Measurements from ENCODE around the gene RBBP8NL.

The RBBP8NL gene

DNA sequence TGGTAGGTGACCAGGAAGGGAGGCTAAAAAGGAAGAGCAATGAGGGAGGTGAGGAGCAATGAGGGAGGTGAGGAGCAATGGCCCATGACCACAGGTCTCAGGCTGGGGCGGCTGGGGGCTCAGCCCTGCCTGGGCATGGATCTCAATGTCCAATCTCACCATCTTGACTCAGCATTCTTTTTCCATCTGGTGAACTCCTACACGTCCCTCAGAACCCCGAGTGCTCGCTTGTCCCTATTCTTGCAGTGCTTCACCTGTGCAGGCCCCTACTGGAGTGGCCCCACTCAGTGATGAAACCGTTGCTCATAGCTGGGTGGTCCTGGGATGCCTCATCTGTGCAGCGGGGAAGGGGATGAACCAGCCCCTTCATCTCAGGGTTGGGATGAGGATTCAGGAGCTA is 16.9 kb upstream of the RBBP8NL start:
- Histone ChIP-seq H3F3A (ENCODE audit: low read depth) (no peaks in the 10 kb centered on the region), H3K9me3 (ENCODE audit: insufficient read depth, low read depth, low read length) (no peaks in the 10 kb centered on the region), H3K4me3 (ENCODE audit: low read length, poor library complexity, severe bottlenecking) (no peak overlapping the region), H3K79me2 (ENCODE audit: insufficient read depth, low read length) (no peaks in the 10 kb centered on the region), H3K4me1 (ENCODE audit: insufficient read depth, low read length, poor library complexity, severe bottlenecking) (no peaks in the 10 kb centered on the region), H3K36me3 (ENCODE audit: insufficient read depth, low read length) (no peaks in the 10 kb centered on the region), H3K9ac (ENCODE audit: low read depth, low read length, poor library complexity, severe bottlenecking) (no peak overlapping the region), H3K27me3 (ENCODE audit: insufficient read depth, low read length, poor library complexity, severe bottlenecking) (no peaks in the 10 kb centered on the region), H3K9me2 (replicated peaks; ENCODE audit: low read depth, low read length) (no peaks in the 10 kb centered on the region), H3K4me2 (ENCODE audit: low read depth, low read length, poor library complexity, severe bottlenecking) (no peak overlapping the region), H4K20me1 (ENCODE audit: insufficient read depth, low read length, poor library complexity, severe bottlenecking) (no peaks in the 10 kb centered on the region), H2AFZ (ENCODE audit: low read length) (no peak overlapping the region)
- TF ChIP-seq, protein P1, sequence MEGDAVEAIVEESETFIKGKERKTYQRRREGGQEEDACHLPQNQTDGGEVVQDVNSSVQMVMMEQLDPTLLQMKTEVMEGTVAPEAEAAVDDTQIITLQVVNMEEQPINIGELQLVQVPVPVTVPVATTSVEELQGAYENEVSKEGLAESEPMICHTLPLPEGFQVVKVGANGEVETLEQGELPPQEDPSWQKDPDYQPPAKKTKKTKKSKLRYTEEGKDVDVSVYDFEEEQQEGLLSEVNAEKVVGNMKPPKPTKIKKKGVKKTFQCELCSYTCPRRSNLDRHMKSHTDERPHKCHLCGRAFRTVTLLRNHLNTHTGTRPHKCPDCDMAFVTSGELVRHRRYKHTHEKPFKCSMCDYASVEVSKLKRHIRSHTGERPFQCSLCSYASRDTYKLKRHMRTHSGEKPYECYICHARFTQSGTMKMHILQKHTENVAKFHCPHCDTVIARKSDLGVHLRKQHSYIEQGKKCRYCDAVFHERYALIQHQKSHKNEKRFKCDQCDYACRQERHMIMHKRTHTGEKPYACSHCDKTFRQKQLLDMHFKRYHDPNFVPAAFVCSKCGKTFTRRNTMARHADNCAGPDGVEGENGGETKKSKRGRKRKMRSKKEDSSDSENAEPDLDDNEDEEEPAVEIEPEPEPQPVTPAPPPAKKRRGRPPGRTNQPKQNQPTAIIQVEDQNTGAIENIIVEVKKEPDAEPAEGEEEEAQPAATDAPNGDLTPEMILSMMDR (conservative IDR thresholded peaks at IDR 0.05; ENCODE audit: low read length) = no peak

- Histone ChIP-seq H4K20me1 (ENCODE audit: insufficient read depth, low read length, poor library complexity, severe bottlenecking) (no peaks in the 10 kb centered on the region), H3K4me3 (ENCODE audit: low read length, poor library complexity, severe bottlenecking) (no peak overlapping the region), H3K36me3 (ENCODE audit: insufficient read depth, low read length) (no peaks in the 10 kb centered on the region), H3K4me2 (ENCODE audit: low read depth, low read length, poor library complexity, severe bottlenecking) (no peak overlapping the region), H3K27me3 (ENCODE audit: insufficient read depth, low read length, poor library complexity, severe bottlenecking) (no peaks in the 10 kb centered on the region), H3K9me3 (ENCODE audit: insufficient read depth, low read depth, low read length) (no peaks in the 10 kb centered on the region), H3F3A (ENCODE audit: low read depth) (no peaks in the 10 kb centered on the region), H2AFZ (ENCODE audit: low read length) (no peak overlapping the region), H3K9me2 (replicated peaks; ENCODE audit: low read depth, low read length) (no peaks in the 10 kb centered on the region), H3K79me2 (ENCODE audit: insufficient read depth, low read length) (no peaks in the 10 kb centered on the region), H3K9ac (ENCODE audit: low read depth, low read length, poor library complexity, severe bottlenecking) (no peak overlapping the region), H3K4me1 (ENCODE audit: insufficient read depth, low read length, poor library complexity, severe bottlenecking) (no peaks in the 10 kb centered on the region)
- no peak for TF ChIP-seq EZH2phosphoT487 (IDR thresholded peaks at IDR 0.05; ENCODE audit: borderline replicate concordance)
- TF ChIP-seq, protein P1 (conservative IDR thresholded peaks at IDR 0.05; ENCODE audit: low read length) = no peak
Measured at GRCh38 chr20:62441987-62442539, 14.7 kb upstream of the RBBP8NL start.

GRCh38 chr20:62439218-62439617 is 11.9 kb upstream of the RBBP8NL start:
- Histone ChIP-seq H3F3A (ENCODE audit: low read depth) (no peaks in the 10 kb centered on the region), H3K4me3 (ENCODE audit: low read length, poor library complexity, severe bottlenecking) (no peak overlapping the region), H4K20me1 (ENCODE audit: insufficient read depth, low read length, poor library complexity, severe bottlenecking) (no peaks in the 10 kb centered on the region), H3K4me1 (ENCODE audit: insufficient read depth, low read length, poor library complexity, severe bottlenecking) (no peaks in the 10 kb centered on the region), H3K36me3 (ENCODE audit: insufficient read depth, low read length) (no peaks in the 10 kb centered on the region), H3K27me3 (ENCODE audit: insufficient read depth, low read length, poor library complexity, severe bottlenecking) (no peaks in the 10 kb centered on the region), H3K9me3 (ENCODE audit: insufficient read depth, low read depth, low read length) (no peaks in the 10 kb centered on the region), H2AFZ (ENCODE audit: low read length) (no peak overlapping the region), H3K9ac (ENCODE audit: low read depth, low read length, poor library complexity, severe bottlenecking) (no peak overlapping the region), H3K4me2 (ENCODE audit: low read depth, low read length, poor library complexity, severe bottlenecking) (no peak overlapping the region), H3K9me2 (replicated peaks; ENCODE audit: low read depth, low read length) (no peaks in the 10 kb centered on the region), H3K79me2 (ENCODE audit: insufficient read depth, low read length) (no peaks in the 10 kb centered on the region)
- TF ChIP-seq, protein P1 (conservative IDR thresholded peaks at IDR 0.05; ENCODE audit: low read length) = no peak
- TF ChIP-seq EZH2phosphoT487 (IDR thresholded peaks at IDR 0.05; ENCODE audit: borderline replicate concordance) = no peak
